PC-3 (cell line): ENCODE data around the gene SCD5. TPM values are rescaled to one million over a fixed set of nuclear protein-coding genes. Genes with fewer than 3 reads are reported as not detected.

Source experiments
- ATAC-seq: fragments of 200-7000 bp; cut with Tn5 transposase; 2 replicates; pipeline ENCODE4 v1.9.1; 2020; ENCODE audit warnings: mild to moderate bottlenecking, moderate library complexity
- BruUV-seq: library from RNA; stranded (reverse); fragments of 400-500 nt; replicated peaks from 2 replicates; lab custom pipeline; 2021; lab: Mats Ljungman, UMichigan
- CTCF ChIA-PET: fragments of 300-600 bp; sonication (Branson Sonifier 250); formaldehyde crosslinking; loops from one replicate; lab custom pipeline; 2022; ENCODE audit warnings: antibody characterized with exemption; lab: Charles Lee
- POLR2A ChIA-PET: fragments of 300-600 bp; sonication (Branson Sonifier 250); formaldehyde crosslinking; loops from one replicate; lab custom pipeline; 2022; ENCODE audit warnings: antibody characterized with exemption; ENCODE audit not compliant: unreplicated experiment; lab: Charles Lee
- DNase-seq: peaks from one replicate; pipeline ENCODE4 v3.0.0-alpha.2; 2015
- H2AFZ ChIP-seq: fragments of 300-600 bp; sonication (generic); 2 replicates; pipeline ENCODE4 v1.6.0; 2016; ENCODE audit warnings: antibody characterized with exemption, low read length
- H3F3A ChIP-seq: fragments of 300-600 bp; sonication (generic); one replicate; pipeline ENCODE4 v1.6.0; 2017; ENCODE audit warnings: antibody characterized with exemption, low read length, control low read depth, mild to moderate bottlenecking; ENCODE audit not compliant: unreplicated experiment
- H3K27ac ChIP-seq: fragments of 300-600 bp; sonication (generic); 2 replicates; pipeline ENCODE4 v1.5.1; 2016; ENCODE audit warnings: mild to moderate bottlenecking, low read length
- H3K27me3 ChIP-seq: fragments of 300-600 bp; sonication (generic); 2 replicates; pipeline ENCODE4 v1.6.1; 2016; ENCODE audit warnings: low read length, mixed read lengths
- H3K36me3 ChIP-seq: fragments of 300-600 bp; sonication (generic); 2 replicates; pipeline ENCODE4 v1.6.1; 2016; ENCODE audit warnings: low read depth, mixed run types, low read length, mixed read lengths
- H3K4me1 ChIP-seq: fragments of 300-600 bp; sonication (generic); 2 replicates; pipeline ENCODE4 v1.5.1; 2016; ENCODE audit warnings: low read length; ENCODE audit not compliant: insufficient read depth
- H3K4me2 ChIP-seq: fragments of 300-600 bp; sonication (generic); 2 replicates; pipeline ENCODE4 v1.6.0; 2016; ENCODE audit warnings: low read length
- H3K4me3 ChIP-seq: fragments of 300-600 bp; sonication (generic); 2 replicates; pipeline ENCODE4 v1.5.1; 2016; ENCODE audit warnings: mild to moderate bottlenecking, low read length, mixed read lengths
- H3K79me2 ChIP-seq: fragments of 300-600 bp; sonication (generic); 2 replicates; pipeline ENCODE4 v1.6.1; 2017; ENCODE audit warnings: low read length, mixed read lengths
- H3K9ac ChIP-seq: fragments of 300-600 bp; sonication (generic); 2 replicates; pipeline ENCODE4 v1.6.0; 2016; ENCODE audit warnings: mild to moderate bottlenecking, low read length
- H3K9me2 ChIP-seq: fragments of 300-600 bp; sonication (generic); replicated peaks from 2 replicates; pipeline ENCODE4 v1.6.1; 2016; ENCODE audit warnings: mixed run types, low read length, mixed read lengths
- H3K9me3 ChIP-seq: fragments of 300-600 bp; sonication (generic); 2 replicates; pipeline ENCODE4 v1.6.1; 2016; ENCODE audit warnings: low read length, mixed read lengths
- H4K20me1 ChIP-seq: fragments of 300-600 bp; sonication (generic); 2 replicates; pipeline ENCODE4 v1.6.1; 2016; ENCODE audit warnings: low read length, mixed read lengths
- EZH2 ChIP-seq: fragments of 300-600 bp; sonication (generic); IDR thresholded peaks from one replicate; pipeline ENCODE4 v1.6.1; 2017; ENCODE audit warnings: antibody characterized with exemption, mild to moderate bottlenecking, low read length; ENCODE audit not compliant: unreplicated experiment
- EZH2phosphoT487 ChIP-seq: fragments of 300-600 bp; sonication (generic); IDR thresholded peaks from 2 replicates; pipeline ENCODE4 v1.6.1; 2018; ENCODE audit warnings: mild to moderate bottlenecking, antibody characterized with exemption, low read length, borderline replicate concordance
- intact Hi-C: fragments of 100-400 bp; cut with micrococcal nuclease; formaldehyde crosslinking; loops from 2 replicates; pipeline ENCODE4 v1.9.0; 2023
- total RNA-seq: library from RNA; depleted of rRNA; stranded (reverse); fragments of >200 nt; gene quantifications from 2 replicates; pipeline ENCODE4 v1.2.3, GENCODE V29; 2014
- TF ChIP-seq, protein P1 (sequence below): fragments of 300-600 bp; sonication (generic); conservative IDR thresholded peaks from 2 replicates; pipeline ENCODE4 v1.5.1; 2017; ENCODE audit warnings: antibody characterized with exemption, low read depth, mild to moderate bottlenecking, low read length

SCD5 gene
- total RNA-seq, 1 experiment from 2014 or later = 3.8 TPM

DNA sequence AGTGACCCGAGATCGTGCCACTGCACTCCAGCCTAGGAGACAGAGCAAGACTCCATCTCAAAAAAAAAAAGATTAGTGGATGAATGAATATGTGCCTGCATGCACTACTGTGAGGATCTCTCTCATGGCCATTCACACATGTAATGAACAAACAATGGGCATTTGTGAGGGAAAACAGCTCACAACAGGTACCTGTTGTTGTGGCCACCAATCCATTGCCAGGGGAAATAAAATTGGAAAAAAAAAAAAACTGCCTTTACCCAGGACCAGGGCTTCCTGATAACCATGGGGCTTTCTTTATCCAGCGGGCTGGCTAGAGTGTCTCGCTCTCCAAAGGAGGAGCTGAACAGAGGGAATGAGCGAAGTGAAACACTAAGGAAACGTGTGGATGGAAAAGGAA is 7.4 kb downstream of the SCD5 start:
- Histone ChIP-seq H2AFZ (no peak overlapping the region), H3K9me3 (no peaks in the 10 kb centered on the region), H3K9me2 (no peaks in the 10 kb centered on the region), H3K4me1 (peaks cover 7% of the 10 kb centered on the region), H3K4me3 (no peak overlapping the region), H3K27me3 (no peaks in the 10 kb centered on the region), H3F3A (no peaks in the 10 kb centered on the region), H3K79me2 (no peaks in the 10 kb centered on the region), H3K36me3 (no peaks in the 10 kb centered on the region), H3K9ac (no peak overlapping the region), H3K27ac (no peak overlapping the region), H4K20me1 (no peaks in the 10 kb centered on the region), H3K4me2 (no peak overlapping the region)
- ChIA-PET CTCF (no interaction called here), POLR2A (no interaction called here)
- TF ChIP-seq, protein P1, sequence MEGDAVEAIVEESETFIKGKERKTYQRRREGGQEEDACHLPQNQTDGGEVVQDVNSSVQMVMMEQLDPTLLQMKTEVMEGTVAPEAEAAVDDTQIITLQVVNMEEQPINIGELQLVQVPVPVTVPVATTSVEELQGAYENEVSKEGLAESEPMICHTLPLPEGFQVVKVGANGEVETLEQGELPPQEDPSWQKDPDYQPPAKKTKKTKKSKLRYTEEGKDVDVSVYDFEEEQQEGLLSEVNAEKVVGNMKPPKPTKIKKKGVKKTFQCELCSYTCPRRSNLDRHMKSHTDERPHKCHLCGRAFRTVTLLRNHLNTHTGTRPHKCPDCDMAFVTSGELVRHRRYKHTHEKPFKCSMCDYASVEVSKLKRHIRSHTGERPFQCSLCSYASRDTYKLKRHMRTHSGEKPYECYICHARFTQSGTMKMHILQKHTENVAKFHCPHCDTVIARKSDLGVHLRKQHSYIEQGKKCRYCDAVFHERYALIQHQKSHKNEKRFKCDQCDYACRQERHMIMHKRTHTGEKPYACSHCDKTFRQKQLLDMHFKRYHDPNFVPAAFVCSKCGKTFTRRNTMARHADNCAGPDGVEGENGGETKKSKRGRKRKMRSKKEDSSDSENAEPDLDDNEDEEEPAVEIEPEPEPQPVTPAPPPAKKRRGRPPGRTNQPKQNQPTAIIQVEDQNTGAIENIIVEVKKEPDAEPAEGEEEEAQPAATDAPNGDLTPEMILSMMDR = no peak
- no peak for TF ChIP-seq EZH2
- ATAC-seq = no peak
- intact Hi-C loops = no loop called here
- no peak for DNase-seq
- BruUV-seq = no TSS peak

DNA sequence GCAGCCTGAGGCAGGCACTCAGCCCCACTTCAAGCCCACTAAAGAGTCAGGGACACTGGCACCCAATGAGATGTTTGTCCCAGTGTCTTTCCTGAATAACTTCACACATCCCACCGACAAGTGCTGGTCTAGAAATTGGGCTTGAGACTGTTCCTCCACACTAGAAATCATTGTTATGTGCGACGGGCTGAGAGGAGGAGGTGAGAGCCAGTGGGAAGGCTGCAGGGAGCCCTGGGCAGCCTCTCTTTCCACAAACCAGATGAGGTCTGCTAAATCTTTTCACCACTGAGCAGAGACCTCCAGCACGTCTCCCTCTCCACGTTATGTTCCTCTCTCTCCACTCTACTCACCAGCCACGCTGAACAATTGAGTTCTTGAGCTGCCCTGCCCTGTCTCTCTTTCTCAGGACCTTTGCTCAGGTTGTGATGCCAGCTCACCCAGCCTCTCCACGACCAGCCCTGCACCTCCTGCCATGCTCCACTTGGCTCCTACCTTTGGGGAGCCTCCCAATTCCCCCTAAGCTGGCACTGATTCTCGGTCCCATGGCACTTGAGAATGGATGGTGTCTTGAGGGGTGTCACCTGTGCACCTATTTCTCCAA is 8.4 kb downstream of the SCD5 start:
- Histone ChIP-seq H3K27ac (no peak overlapping the region), H2AFZ (no peak overlapping the region), H3K36me3 (no peaks in the 10 kb centered on the region), H3K27me3 (no peaks in the 10 kb centered on the region), H3K9ac (no peak overlapping the region), H4K20me1 (no peaks in the 10 kb centered on the region), H3K4me2 (no peak overlapping the region), H3K9me3 (no peaks in the 10 kb centered on the region), H3K4me1 (peaks cover 15% of the 10 kb centered on the region), H3K4me3 (no peak overlapping the region), H3K9me2 (no peaks in the 10 kb centered on the region), H3K79me2 (no peaks in the 10 kb centered on the region), H3F3A (peaks cover 2% of the 10 kb centered on the region)
- intact Hi-C loops = no loop called here
- no peak for DNase-seq
- ATAC-seq = no peak
- TF ChIP-seq EZH2 (no peak), EZH2phosphoT487 (no peak)
- ChIA-PET CTCF (no interaction called here), POLR2A (no interaction called here)
- no TSS peak for BruUV-seq

DNA sequence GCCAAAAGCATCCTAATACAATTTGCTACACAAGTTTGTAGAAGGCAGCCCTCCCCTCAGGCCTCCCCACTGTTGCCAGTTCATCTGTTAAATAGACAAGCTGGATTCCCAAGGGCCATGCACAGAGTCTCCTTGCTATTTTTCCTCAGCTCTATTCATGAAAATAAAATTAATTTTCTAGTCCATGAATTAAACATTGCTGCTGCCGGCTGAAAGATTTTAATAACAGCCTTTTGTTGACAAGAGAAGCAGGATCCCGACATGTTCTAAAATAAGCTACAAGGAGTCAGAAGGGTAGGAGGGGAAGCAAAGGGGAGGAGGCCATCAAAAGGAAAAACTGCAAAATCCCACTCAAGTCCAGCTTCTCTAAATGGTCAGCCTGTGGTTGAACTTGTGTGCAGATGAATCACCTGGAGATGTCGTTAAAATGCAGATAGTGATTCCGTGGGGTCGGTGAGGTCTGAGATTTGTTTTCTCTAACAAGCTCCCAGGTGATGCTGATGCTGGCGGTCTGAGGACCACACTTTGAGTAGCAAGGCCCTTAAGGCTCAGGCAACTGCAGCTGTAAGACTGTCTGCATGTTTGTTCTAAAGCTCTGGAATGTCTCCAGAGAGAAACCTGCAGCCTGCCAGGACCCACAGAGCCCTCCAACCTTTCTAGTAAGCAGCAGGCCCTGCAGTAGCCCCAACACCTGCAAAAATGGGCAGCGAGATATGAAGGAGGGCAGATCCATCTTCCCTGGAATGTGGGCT is 9.4 kb downstream of the SCD5 start:
- Histone ChIP-seq H3K4me3 (no peak overlapping the region), H3K27ac (no peak overlapping the region), H3K9me3 (no peaks in the 10 kb centered on the region), H3F3A (peaks cover 5% of the 10 kb centered on the region), H3K4me2 (no peak overlapping the region), H3K9me2 (no peaks in the 10 kb centered on the region), H2AFZ (no peak overlapping the region), H3K36me3 (no peaks in the 10 kb centered on the region), H3K9ac (no peak overlapping the region), H3K4me1 (peaks cover 25% of the 10 kb centered on the region), H3K27me3 (no peaks in the 10 kb centered on the region), H3K79me2 (no peaks in the 10 kb centered on the region), H4K20me1 (no peaks in the 10 kb centered on the region)
- BruUV-seq = no TSS peak
- POLR2A ChIA-PET = no interaction called here
- TF ChIP-seq EZH2phosphoT487 (no peak), EZH2 (no peak)
- TF ChIP-seq, protein P1 = no peak
- CTCF ChIA-PET = no interaction called here
- ATAC-seq = no peak
- DNase-seq = no peak
- intact Hi-C loops = no loop called here
